GM23338 (cell line): ENCODE results near the gene IGF1.

ENCODE experiments used
- CREB1 ChIP-seq: fragments of 250-450 bp; sonication (Bioruptor Pico); IDR thresholded peaks from 2 replicates; pipeline ENCODE4 v1.5.0; 2020; ENCODE audit warnings: low read depth, mild to moderate bottlenecking, moderate library complexity
- EZH2 ChIP-seq: fragments of 200-600 bp; sonication (generic); IDR thresholded peaks from one replicate; pipeline ENCODE4 v1.8.0; 2017; ENCODE audit warnings: antibody characterized with exemption, mild to moderate bottlenecking, low read depth; ENCODE audit not compliant: unreplicated experiment
- EZH2phosphoT487 ChIP-seq: fragments of 200-600 bp; sonication (generic); IDR thresholded peaks from one replicate; pipeline ENCODE4 v1.8.1; 2018; ENCODE audit warnings: antibody characterized with exemption; ENCODE audit not compliant: unreplicated experiment
- JUNB ChIP-seq: IDR thresholded peaks from one replicate; pipeline ENCODE4 v1.6.1; 2016; ENCODE audit warnings: antibody characterized with exemption; ENCODE audit not compliant: unreplicated experiment
- POLR2AphosphoS5 ChIP-seq: IDR thresholded peaks from 2 replicates; pipeline ENCODE4 v1.6.1; 2016; ENCODE audit warnings: antibody characterized with exemption, low read depth
- STAT1 ChIP-seq: IDR thresholded peaks from one replicate; pipeline ENCODE4 v1.6.1; 2016; ENCODE audit warnings: antibody characterized with exemption; ENCODE audit not compliant: unreplicated experiment
- TF ChIP-seq, protein P1 (sequence below), 2 experiments: fragments of 200-600 bp in 1 of 2; sonication (generic) in 1 of 2; conservative IDR thresholded peaks; 2 replicates each; pipeline versions ENCODE4 v1.5.1 to v1.6.1; 2016 to 2017; ENCODE audit warnings: antibody characterized with exemption in 2 of 2, low read depth in 2 of 2, mild to moderate bottlenecking in 2 of 2, moderate library complexity in 1 of 2
- TF ChIP-seq, protein P2 (sequence below): IDR thresholded peaks from one replicate; pipeline ENCODE4 v1.6.1; 2018; ENCODE audit warnings: antibody characterized with exemption; ENCODE audit not compliant: unreplicated experiment
- TF ChIP-seq, protein P3 (sequence below): IDR thresholded peaks from 2 replicates; pipeline ENCODE4 v1.6.1; 2016; ENCODE audit warnings: antibody characterized with exemption

DNA sequence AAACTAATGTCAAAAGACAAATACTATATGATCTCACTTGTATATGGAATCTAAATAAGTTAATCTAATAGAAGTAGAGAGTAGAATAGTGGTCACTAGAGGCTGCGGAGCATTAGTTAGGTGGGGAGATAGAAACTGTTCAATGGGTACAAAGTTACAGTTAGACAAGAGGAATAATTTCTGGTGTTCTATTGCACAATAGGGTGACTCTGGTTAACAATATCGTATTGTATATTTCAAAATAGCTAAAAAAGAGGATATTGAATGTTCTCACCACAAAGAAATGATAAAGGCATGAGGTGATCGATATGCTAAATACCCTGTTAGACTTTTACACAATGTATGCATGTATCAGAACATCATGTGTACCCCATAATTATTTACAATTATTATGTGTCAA lies 42.9 kb downstream of the IGF1 start:
- no peak for TF ChIP-seq EZH2
- TF ChIP-seq POLR2AphosphoS5 = no peak
- TF ChIP-seq CREB1 (CRISPR knock-in tag) = no peak
- TF ChIP-seq EZH2phosphoT487 = no peak
- TF ChIP-seq, protein P1, sequence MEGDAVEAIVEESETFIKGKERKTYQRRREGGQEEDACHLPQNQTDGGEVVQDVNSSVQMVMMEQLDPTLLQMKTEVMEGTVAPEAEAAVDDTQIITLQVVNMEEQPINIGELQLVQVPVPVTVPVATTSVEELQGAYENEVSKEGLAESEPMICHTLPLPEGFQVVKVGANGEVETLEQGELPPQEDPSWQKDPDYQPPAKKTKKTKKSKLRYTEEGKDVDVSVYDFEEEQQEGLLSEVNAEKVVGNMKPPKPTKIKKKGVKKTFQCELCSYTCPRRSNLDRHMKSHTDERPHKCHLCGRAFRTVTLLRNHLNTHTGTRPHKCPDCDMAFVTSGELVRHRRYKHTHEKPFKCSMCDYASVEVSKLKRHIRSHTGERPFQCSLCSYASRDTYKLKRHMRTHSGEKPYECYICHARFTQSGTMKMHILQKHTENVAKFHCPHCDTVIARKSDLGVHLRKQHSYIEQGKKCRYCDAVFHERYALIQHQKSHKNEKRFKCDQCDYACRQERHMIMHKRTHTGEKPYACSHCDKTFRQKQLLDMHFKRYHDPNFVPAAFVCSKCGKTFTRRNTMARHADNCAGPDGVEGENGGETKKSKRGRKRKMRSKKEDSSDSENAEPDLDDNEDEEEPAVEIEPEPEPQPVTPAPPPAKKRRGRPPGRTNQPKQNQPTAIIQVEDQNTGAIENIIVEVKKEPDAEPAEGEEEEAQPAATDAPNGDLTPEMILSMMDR (conservative IDR thresholded peaks at IDR 0.05; ENCODE audit: low read depth in 2 of 2) = no peak
- TF ChIP-seq, protein P2, sequence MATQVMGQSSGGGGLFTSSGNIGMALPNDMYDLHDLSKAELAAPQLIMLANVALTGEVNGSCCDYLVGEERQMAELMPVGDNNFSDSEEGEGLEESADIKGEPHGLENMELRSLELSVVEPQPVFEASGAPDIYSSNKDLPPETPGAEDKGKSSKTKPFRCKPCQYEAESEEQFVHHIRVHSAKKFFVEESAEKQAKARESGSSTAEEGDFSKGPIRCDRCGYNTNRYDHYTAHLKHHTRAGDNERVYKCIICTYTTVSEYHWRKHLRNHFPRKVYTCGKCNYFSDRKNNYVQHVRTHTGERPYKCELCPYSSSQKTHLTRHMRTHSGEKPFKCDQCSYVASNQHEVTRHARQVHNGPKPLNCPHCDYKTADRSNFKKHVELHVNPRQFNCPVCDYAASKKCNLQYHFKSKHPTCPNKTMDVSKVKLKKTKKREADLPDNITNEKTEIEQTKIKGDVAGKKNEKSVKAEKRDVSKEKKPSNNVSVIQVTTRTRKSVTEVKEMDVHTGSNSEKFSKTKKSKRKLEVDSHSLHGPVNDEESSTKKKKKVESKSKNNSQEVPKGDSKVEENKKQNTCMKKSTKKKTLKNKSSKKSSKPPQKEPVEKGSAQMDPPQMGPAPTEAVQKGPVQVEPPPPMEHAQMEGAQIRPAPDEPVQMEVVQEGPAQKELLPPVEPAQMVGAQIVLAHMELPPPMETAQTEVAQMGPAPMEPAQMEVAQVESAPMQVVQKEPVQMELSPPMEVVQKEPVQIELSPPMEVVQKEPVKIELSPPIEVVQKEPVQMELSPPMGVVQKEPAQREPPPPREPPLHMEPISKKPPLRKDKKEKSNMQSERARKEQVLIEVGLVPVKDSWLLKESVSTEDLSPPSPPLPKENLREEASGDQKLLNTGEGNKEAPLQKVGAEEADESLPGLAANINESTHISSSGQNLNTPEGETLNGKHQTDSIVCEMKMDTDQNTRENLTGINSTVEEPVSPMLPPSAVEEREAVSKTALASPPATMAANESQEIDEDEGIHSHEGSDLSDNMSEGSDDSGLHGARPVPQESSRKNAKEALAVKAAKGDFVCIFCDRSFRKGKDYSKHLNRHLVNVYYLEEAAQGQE = no peak
- no peak for TF ChIP-seq JUNB
- TF ChIP-seq STAT1 = no peak
- TF ChIP-seq, protein P3, sequence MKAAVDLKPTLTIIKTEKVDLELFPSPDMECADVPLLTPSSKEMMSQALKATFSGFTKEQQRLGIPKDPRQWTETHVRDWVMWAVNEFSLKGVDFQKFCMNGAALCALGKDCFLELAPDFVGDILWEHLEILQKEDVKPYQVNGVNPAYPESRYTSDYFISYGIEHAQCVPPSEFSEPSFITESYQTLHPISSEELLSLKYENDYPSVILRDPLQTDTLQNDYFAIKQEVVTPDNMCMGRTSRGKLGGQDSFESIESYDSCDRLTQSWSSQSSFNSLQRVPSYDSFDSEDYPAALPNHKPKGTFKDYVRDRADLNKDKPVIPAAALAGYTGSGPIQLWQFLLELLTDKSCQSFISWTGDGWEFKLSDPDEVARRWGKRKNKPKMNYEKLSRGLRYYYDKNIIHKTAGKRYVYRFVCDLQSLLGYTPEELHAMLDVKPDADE = no peak
